ENCODE results near the gene DEPDC4.
A peak's percentile ranks its signal among the peaks of the same experiment; 100 is the strongest.

Gene DEPDC4

GRCh38 chr12:100213016-100213891 lies 53.6 kb downstream of the DEPDC4 start:
- no peak for DNase-seq (ENCODE audit: low spot score)

GRCh38 chr12:100211698-100212097 lies 55.2 kb downstream of the DEPDC4 start:
- no peak for DNase-seq (ENCODE audit: low spot score)

- no peak for DNase-seq (ENCODE audit: low spot score)
Observed at GRCh38 chr12:100208834-100209233, 58.0 kb downstream of the DEPDC4 start.

GRCh38 chr12:100207311-100207710 lies 59.6 kb downstream of the DEPDC4 start:
- DNase-seq (ENCODE audit: low spot score) = no peak

GRCh38 chr12:100201604-100202423 lies 65.1 kb downstream of the DEPDC4 start:
- DNase-seq (ENCODE audit: low spot score) = no peak

- DNase-seq (ENCODE audit: low spot score) = peak; percentile 88
Observed at GRCh38 chr12:100200463-100201181, 66.3 kb downstream of the DEPDC4 start, which contains the start of gene ACTR6. Gene ACTR6 (plus strand): TSS chr12:100200815. CDS start chr12:100200852, 37 bp downstream.

GRCh38 chr12:100199347-100200149 lies 67.3 kb downstream of the DEPDC4 start:
- peak; percentile 31 for DNase-seq (ENCODE audit: low spot score)

- DNase-seq (ENCODE audit: low spot score) = no peak
Observed at GRCh38 chr12:100199023-100199346, 67.9 kb downstream of the DEPDC4 start.

GRCh38 chr12:100197486-100197885 lies 69.4 kb downstream of the DEPDC4 start:
- no peak for DNase-seq (ENCODE audit: low spot score)

GRCh38 chr12:100193085-100193484 lies 73.8 kb downstream of the DEPDC4 start:
- DNase-seq (ENCODE audit: low spot score) = no peak
